ENCODE measurements around the gene SENP7.
"Not testable (repeated sequence)": the region's sequence is repeated elsewhere in the genome, so short reads cannot be mapped to it uniquely, and the experiment has no call there.

Gene SENP7

GRCh38 chr3:101454629-101455028, 58.4 kb downstream of the SENP7 start:
- no peak for DNase-seq (ENCODE audit: low spot score)

GRCh38 chr3:101453961-101454360, 59.1 kb downstream of the SENP7 start:
- no peak for DNase-seq (ENCODE audit: low spot score)

GRCh38 chr3:101438641-101439040, 74.4 kb downstream of the SENP7 start:
- DNase-seq (ENCODE audit: low spot score), result not testable (repeated sequence)

GRCh38 chr3:101433652-101434051, 79.4 kb downstream of the SENP7 start:
- no peak for DNase-seq (ENCODE audit: low spot score)

GRCh38 chr3:101423984-101424888, 88.8 kb downstream of the SENP7 start:
- no peak for DNase-seq (ENCODE audit: low spot score)

- no peak for DNase-seq (ENCODE audit: low spot score)
Measured at GRCh38 chr3:101418851-101419250, 94.2 kb downstream of the SENP7 start.

GRCh38 chr3:101414121-101414520, 98.9 kb downstream of the SENP7 start:
- no peak for DNase-seq (ENCODE audit: low spot score)

GRCh38 chr3:101413656-101414055, 99.4 kb downstream of the SENP7 start:
- DNase-seq (ENCODE audit: low spot score), result no peak

- DNase-seq (ENCODE audit: low spot score), result no peak
Measured at GRCh38 chr3:101391413-101391950, 121.5 kb downstream of the SENP7 start.

- DNase-seq (ENCODE audit: low spot score), result no peak
Measured at GRCh38 chr3:101388706-101389105, 124.3 kb downstream of the SENP7 start.

- no peak for DNase-seq (ENCODE audit: low spot score)
Measured at GRCh38 chr3:101387351-101387750, 125.7 kb downstream of the SENP7 start.

- no peak for DNase-seq (ENCODE audit: low spot score)
Measured at GRCh38 chr3:101384426-101384825, 128.6 kb downstream of the SENP7 start.

GRCh38 chr3:101383656-101384055, 129.4 kb downstream of the SENP7 start:
- no peak for DNase-seq (ENCODE audit: low spot score)

- no peak for DNase-seq (ENCODE audit: low spot score)
Measured at GRCh38 chr3:101383156-101383575, 129.8 kb downstream of the SENP7 start.

GRCh38 chr3:101381809-101382208, 131.2 kb downstream of the SENP7 start:
- DNase-seq (ENCODE audit: low spot score), result peak; percentile 77

GRCh38 chr3:101379658-101380376, 133.2 kb downstream of the SENP7 start:
- DNase-seq (ENCODE audit: low spot score), result no peak

GRCh38 chr3:101377796-101378195, 135.2 kb downstream of the SENP7 start:
- no peak for DNase-seq (ENCODE audit: low spot score)

GRCh38 chr3:101377209-101377608, 135.8 kb downstream of the SENP7 start:
- no peak for DNase-seq (ENCODE audit: low spot score)

- DNase-seq (ENCODE audit: low spot score), result no peak
Measured at GRCh38 chr3:101375586-101375985, 137.4 kb downstream of the SENP7 start.

- no peak for DNase-seq (ENCODE audit: low spot score)
Measured at GRCh38 chr3:101362406-101362805, 150.6 kb downstream of the SENP7 start.

GRCh38 chr3:101351829-101352228, 161.2 kb downstream of the SENP7 start:
- DNase-seq (ENCODE audit: low spot score), result peak; percentile 54

GRCh38 chr3:101340591-101340990, 172.4 kb downstream of the SENP7 start:
- peak; percentile 25 for DNase-seq (ENCODE audit: low spot score)

- no peak for DNase-seq (ENCODE audit: low spot score)
Measured at GRCh38 chr3:101333883-101334282, 179.1 kb downstream of the SENP7 start.
